Left renal cortex interstitium (tissue), 4 donors: ENCODE data around the gene RNF149. TPM values are rescaled to one million over a fixed set of nuclear protein-coding genes. Genes with fewer than 3 reads are reported as not detected.
A peak's percentile ranks its signal among the peaks of the same experiment; 100 is the strongest.

ENCODE experiments used
- DNase-seq, 4 donors: peaks; one replicate each; pipeline ENCODE4 v3.0.0-alpha.2; 2013; ENCODE audit warnings: low read depth in 4 of 4, low spot score in 2 of 4, missing footprints in 1 of 4
- polyA plus RNA-seq, 4 donors: library from polyadenylated mRNA; unstranded; fragments of 120-200 nt; gene quantifications; one replicate each; pipeline ENCODE4 v1.2.1, GENCODE V29; 2013; ENCODE audit not compliant: insufficient read length in 4 of 4

Gene RNF149
- polyA plus RNA-seq, 4 donors: 30.8 to 73.8 (median 47.2) TPM

GRCh38 chr2:101300164-101300563 lies 8.3 kb downstream of the RNF149 start:
- no peak for DNase-seq

- no peak for DNase-seq
Observed at GRCh38 chr2:101299604-101300003, 8.9 kb downstream of the RNF149 start.

DNA sequence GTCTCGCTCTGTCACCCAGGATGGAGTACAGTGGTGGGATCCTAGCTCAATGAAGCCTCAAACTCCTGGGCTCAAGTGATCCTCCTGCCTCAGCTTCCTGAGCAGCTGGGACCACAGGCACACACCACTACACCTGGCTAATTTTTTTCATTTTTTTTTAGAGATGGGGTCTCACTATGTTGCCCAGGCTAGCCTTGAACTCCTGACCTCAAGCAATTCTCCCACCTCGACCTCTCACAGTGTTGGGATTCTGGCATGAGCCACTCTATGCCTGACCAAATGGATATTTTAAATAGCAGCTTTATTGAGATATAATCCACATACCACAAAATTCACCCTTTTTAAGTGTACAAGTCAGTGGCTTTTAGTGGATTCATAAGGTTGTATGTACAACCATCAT lies 11.1 kb downstream of the RNF149 start:
- no peak for DNase-seq

- no peak for DNase-seq
Observed at GRCh38 chr2:101296371-101296770, 12.1 kb downstream of the RNF149 start.

DNA sequence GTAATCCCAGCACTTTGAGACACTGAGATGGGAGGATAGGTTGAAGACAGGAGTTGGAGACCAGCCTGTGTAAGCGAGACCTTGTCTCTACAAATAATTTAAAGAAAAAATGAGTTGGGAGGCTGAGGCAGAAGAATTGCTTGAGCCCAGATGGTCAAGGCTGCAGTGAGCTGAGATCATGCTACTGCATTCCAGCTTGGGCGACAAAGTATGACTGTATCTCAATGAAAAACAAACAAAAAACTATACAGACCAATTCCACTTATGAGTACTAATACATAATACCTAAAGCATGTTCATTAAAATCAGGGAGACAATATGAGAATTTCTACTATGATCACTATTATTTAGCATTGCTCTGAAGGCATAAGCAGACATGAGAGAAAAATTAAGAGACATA lies 12.6 kb downstream of the RNF149 start:
- no peak for DNase-seq

- no peak for DNase-seq
Observed at GRCh38 chr2:101294861-101295260, 13.6 kb downstream of the RNF149 start.

DNA sequence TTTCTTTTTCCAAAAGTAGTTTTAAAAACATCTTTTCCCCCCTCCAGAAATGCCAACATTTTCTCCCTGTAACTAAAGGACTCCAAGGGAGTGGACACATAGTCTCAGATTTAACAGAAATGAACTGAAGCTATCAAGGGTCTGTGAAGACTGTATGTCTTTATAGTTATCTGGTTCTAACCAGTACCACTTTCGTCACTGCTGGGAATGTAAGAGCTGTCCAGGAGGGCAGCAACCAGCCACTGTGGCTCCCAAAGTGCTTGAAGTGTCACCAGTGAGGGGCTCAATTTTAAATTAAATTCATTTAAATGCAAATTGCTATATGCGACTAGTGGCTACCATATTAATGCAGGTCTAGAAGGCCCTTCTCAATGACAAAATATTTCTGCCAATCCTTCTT lies 15.0 kb downstream of the RNF149 start:
- DNase-seq: no peak

- no peak for DNase-seq
Observed at GRCh38 chr2:101291973-101292372, 16.5 kb downstream of the RNF149 start.

DNA sequence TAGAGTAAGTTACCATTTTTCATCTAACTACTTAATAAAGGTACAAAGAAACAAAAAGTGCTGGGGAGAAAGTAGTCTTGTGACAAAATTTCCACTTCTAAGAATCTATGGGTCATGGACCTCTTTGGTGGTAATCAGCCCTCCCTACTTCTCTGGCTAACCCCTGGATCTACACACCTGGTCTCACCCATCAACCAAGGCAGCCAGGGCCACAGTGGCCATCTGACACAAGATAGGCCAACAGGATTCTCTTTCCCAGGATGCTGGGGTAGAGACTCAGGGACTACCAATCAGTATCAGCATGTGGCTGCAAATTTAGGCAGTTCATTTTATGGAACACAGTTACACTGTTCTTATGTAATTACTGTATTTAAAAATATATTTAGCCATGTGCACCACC lies 17.8 kb downstream of the RNF149 start:
- no peak for DNase-seq

- DNase-seq: no peak
Observed at GRCh38 chr2:101287303-101287702, 21.2 kb downstream of the RNF149 start.

- DNase-seq: no peak
Observed at GRCh38 chr2:101286684-101287083, 21.8 kb downstream of the RNF149 start.

DNA sequence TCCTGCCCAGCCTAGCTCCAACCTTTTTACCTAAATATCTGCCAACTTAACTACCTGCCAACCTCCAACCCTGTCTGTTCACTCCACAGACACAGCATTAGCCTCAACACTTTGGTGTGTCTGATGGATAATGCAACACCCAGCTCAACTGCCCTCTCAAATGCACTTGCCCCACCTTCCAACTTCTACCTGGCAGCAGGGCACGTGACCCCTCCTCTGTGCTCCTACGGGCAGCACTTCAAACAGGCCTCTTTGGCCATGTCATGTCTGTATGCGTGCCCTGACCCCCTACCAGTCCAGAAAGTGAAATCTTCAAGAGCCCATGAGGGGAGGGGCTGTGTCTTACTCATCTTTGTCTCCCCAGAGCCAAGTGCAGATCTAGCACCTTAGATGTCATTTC lies 25.5 kb downstream of the RNF149 start:
- no peak for DNase-seq

GRCh38 chr2:101281482-101281881 lies 27.0 kb downstream of the RNF149 start:
- DNase-seq: no peak

DNA sequence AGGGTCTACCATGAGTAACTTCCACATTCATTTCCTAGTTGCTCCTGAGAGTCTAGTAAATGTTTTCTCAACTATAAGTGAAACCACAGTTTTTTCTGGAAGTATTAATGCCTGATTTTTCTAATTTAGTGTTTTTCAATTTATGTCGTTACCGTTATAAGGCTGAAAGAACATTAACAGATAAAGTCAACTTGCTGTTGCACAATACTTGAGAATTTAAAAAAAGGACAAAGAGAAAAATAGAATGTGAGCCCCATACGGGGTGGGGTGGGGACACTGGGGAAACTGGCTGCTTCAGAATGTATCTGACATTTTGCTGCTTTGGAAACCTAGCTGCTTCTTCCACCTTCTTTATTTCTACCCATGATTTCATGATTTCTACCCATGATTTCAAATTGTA lies 29.6 kb downstream of the RNF149 start:
- DNase-seq: no peak

DNA sequence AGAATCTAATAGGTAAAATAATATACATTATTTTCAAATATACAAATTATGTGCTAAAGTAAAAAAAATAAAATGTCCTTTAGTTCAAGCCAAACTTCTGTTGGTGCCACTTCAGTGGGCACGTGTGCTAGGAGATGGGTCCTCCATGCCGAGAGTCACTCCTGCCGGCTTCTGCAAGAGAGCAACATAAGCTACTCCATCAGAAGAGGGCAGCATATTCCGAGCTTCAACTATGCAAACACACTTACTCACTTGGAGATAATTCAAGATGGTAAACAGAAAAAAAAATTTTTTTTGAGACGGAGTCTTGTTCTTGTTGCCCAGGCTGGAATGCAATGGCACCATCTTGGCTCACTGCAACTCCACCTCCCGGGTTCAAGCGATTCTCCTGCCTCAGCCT lies 31.4 kb downstream of the RNF149 start:
- no peak for DNase-seq

GRCh38 chr2:101274142-101274541 lies 34.4 kb downstream of the RNF149 start:
- no peak for DNase-seq

- no peak for DNase-seq
Observed at GRCh38 chr2:101273056-101273455, 35.4 kb downstream of the RNF149 start.

DNA sequence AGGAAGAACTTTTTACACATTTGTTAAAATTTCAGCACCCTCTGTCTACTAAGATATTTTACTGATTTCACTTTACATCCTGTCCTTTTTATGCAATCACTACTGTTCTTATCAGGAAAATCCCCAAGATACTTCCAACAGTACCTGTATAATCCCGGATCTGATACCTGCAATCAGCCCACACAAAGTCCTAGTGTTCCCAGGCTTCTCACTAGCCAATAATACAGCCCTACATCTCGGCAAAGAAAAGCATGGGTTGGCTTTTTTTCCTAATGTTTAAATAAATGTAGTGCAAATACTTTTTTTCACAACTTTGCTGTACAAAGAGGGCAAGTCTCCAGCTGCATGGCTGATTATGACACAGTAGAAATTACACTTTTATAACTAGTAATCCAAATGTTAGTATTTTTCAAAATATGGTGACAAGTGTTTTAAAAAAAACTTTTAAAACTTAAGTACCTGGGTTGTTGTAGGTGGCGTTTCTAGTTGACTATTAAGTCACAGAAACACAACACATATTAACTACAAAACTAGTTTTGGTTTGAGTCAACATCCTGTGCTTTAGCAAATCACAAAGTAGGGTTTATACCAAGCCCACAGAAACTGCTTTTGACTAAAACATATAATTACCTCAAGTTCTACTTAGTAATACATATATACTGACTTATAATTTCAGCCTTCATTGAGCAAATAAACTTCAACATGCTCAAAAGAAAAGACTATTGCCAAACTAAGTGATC lies 36.3 kb downstream of the RNF149 start:
- no peak for DNase-seq

GRCh38 chr2:101270700-101271259 lies 37.7 kb downstream of the RNF149 start:
- DNase-seq: no peak

GRCh38 chr2:101267671-101268656 lies 40.5 kb downstream of the RNF149 start:
- peak in 1 of 4 donors; percentile 23 for DNase-seq

DNA sequence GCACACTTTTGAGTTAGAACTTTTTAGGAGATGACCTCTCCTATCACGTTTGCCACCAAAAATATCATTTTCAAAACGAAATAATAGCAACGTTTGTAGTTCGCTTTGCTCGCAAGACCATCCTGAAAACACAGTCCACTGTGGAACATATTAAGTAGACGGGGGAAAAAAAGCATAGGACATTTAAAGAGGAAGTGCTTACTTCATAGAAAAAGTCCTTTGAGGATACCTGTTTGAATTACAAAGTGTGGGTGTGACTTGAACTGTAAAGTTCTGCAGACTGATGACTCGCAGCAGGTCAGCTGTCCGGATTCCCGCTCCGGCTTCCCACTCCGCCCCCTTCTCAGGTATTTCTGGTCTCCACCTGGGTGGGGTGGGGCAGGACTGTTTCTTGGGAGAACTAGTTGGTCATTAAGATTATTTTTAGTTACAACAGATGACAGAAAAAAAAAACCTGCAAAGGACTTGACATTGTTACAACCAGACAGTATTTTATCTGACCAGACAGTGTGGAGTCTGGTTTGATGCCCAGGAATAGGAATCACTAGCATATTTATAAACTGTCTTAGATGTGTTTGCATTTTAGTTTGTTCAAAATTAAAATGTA lies 42.5 kb downstream of the RNF149 start:
- DNase-seq: no peak
